Prostate gland (tissue), 2 donors: Measurements from ENCODE around the gene LARGE1.

Experiments
- CTCF ChIP-seq, 4 experiments: fragments of 200-600 bp in 2 of 4; fragments of 450-650 bp in 2 of 4; sonication (generic) in 2 of 4; IDR thresholded peaks; 1 replicate in 3 of 4; 2 replicates in 1 of 4; pipeline ENCODE4 v1.5.1; 2016 to 2019; ENCODE audit warnings: antibody characterized with exemption in 4 of 4, mild to moderate bottlenecking in 2 of 4, moderate library complexity in 2 of 4
- POLR2AphosphoS5 ChIP-seq: sonication (generic); formaldehyde crosslinking; IDR thresholded peaks from one replicate; pipeline ENCODE4 v1.6.1; 2017; ENCODE audit warnings: antibody characterized with exemption

- TF ChIP-seq CTCF (IDR thresholded peaks at IDR 0.05) (no peak), POLR2AphosphoS5 (no peak)
Observed at GRCh38 chr22:33584152-33584551, 336.1 kb downstream of the LARGE1 start.
